HG02588 (cell line): ENCODE data around the gene TMEM19.
A peak's percentile ranks its signal among the peaks of the same experiment; 100 is the strongest.
"Not testable (repeated sequence)": the region's sequence is repeated elsewhere in the genome, so short reads cannot be mapped to it uniquely, and the experiment has no call there.

Experiments
- ATAC-seq: cut with Tn5 transposase; IDR thresholded peaks from one replicate; pipeline ENCODE4 v1.9.1; 2021; ENCODE audit warnings: mild to moderate bottlenecking, moderate library complexity; ENCODE audit not compliant: unreplicated experiment

TMEM19 gene

GRCh38 chr12:71664411-71665089 lies 21.3 kb upstream of the TMEM19 start:
- ATAC-seq = no peak

GRCh38 chr12:71665090-71665463 lies 20.8 kb upstream of the TMEM19 start:
- ATAC-seq = no peak

GRCh38 chr12:71666259-71666658 lies 19.6 kb upstream of the TMEM19 start:
- ATAC-seq = no peak

- no peak for ATAC-seq
Observed at GRCh38 chr12:71671311-71671710, 14.6 kb upstream of the TMEM19 start.

- ATAC-seq = no peak
Observed at GRCh38 chr12:71671816-71672215, 14.1 kb upstream of the TMEM19 start.

GRCh38 chr12:71682466-71682865 lies 3.4 kb upstream of the TMEM19 start:
- ATAC-seq = no peak

GRCh38 chr12:71683633-71684032 lies 2.2 kb upstream of the TMEM19 start:
- ATAC-seq = no peak

GRCh38 chr12:71684081-71684480 lies 1.8 kb upstream of the TMEM19 start:
- ATAC-seq = no peak

- no peak for ATAC-seq
Observed at GRCh38 chr12:71685312-71685906, 473 bp upstream of the TMEM19 start.

- no peak for ATAC-seq
Observed at GRCh38 chr12:71686658-71687025, 760 bp downstream of the TMEM19 start.

- ATAC-seq = not testable (repeated sequence)
Observed at GRCh38 chr12:71687172-71687571, 1.3 kb downstream of the TMEM19 start.

GRCh38 chr12:71688961-71689570 lies 3.2 kb downstream of the TMEM19 start:
- ATAC-seq = no peak

GRCh38 chr12:71691504-71692129 lies 5.7 kb downstream of the TMEM19 start:
- ATAC-seq = no peak

GRCh38 chr12:71693126-71693525 lies 7.2 kb downstream of the TMEM19 start:
- ATAC-seq = no peak

- peak; percentile 6 for ATAC-seq
Observed at GRCh38 chr12:71693651-71694050, 7.8 kb downstream of the TMEM19 start.

- peak; percentile 92 for ATAC-seq
Observed at GRCh38 chr12:71694099-71694820, 8.4 kb downstream of the TMEM19 start.

- ATAC-seq = no peak
Observed at GRCh38 chr12:71695782-71696181, 9.9 kb downstream of the TMEM19 start.

GRCh38 chr12:71702181-71702580 lies 16.3 kb downstream of the TMEM19 start:
- not testable (repeated sequence) for ATAC-seq

- no peak for ATAC-seq
Observed at GRCh38 chr12:71702590-71702989, 16.7 kb downstream of the TMEM19 start.

GRCh38 chr12:71703206-71703605 lies 17.3 kb downstream of the TMEM19 start:
- no peak for ATAC-seq

GRCh38 chr12:71704920-71705319 lies 19.0 kb downstream of the TMEM19 start:
- ATAC-seq = no peak
